Measurements from ENCODE around the gene PLEKHG4B.

PLEKHG4B gene

DNA sequence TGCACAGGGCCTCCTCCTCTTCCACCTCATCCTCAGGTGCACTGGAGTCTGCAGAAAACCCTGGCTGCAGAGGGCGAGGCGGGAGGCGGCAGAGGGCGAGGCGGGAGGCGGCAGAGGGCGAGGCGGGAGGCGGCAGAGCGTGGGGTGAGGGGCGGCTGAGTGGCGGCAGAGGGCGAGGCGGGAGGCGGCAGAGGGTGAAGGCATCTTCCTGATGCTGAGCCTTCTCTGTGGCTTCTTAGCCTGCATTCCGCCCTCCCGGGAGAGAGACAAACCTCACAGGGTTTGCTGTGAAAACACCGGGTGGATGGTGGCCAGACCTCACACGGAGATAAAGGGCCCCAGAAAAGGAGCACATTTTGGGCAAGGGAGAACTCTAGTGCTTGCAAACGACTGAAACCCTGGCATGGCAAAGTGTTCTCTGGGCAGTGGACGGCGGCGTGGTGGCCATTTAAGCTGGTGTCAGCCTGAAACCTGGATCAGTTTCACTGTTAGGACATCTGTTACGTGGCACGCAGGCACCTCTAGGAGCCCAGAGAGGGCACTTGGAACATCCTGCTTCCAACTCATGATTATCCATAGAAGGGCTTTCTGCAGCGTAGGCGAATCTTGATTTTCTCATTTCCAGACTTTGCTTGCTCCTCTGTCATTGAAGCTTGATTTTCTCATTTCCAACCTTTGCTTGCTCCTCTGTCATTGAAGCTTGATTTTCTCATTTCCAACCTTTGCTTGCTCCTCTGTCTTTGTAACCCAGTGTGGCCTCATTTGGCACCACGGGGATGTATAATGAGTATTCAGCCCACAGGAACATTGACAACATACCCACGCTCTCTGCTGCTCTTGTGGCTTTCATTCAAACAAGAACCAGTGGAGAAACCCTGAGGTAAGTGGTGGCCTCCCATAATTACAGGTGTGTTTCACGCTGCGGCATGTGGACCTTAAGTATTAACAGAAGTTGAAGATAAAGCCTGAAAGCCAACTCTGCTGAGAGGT is 16.3 kb upstream of the PLEKHG4B start:
- no peak for DNase-seq

DNA sequence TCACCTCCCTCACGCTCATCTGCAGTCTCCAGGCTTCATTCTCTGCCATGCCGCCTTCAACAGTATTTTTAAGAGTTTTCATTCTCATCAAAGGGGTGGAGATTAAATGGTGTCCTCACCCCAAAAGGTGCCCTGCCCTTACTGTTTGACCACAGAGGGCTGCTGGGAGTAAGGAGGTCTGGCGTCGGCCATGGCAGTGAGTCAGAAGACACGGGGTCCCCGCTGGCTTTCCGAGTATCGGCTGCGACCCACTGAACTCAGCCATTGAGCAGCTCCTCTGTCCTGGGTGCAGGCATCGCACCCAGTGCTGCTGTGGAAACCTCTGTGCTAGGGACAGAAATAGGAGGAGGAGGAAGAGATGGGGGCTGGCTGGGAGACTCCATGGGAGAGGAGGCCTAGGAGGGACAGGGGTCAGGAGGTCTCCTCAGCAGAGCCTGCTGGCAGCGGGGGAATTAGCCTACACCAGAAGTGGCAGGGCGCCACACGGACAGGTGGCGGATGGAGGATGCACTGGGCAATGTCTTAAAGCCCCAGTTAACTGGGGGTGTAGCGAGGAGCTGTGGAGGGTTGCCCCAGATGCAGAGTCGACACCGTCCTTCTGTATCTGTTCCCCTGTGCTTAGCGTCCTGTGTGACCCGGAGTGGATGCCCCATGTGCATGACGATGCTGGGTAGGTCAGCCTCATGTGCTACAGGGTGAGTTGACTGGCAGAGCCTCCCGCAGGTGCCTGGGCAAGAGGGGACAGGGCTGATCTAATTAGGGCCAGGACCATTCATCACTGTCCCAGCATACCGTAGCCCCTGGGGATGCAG is 15.4 kb upstream of the PLEKHG4B start:
- no peak for DNase-seq

DNA sequence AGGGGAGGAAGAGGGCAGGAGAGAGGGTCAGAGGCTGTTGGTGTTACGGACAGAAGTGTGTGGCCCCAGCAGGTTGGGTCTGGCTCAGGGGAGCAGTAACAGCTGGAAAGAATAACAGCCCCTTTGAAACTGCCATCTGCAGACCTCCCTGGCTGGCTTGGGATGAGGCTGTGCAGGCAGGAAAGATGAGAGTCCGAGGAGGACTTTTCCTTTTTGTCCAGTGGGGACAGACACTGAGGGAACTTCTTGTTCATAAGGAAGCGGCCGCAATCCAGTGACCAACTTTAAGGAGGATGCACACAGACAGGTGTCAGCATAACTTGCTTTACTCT is 14.8 kb upstream of the PLEKHG4B start:
- DNase-seq: no peak

DNA sequence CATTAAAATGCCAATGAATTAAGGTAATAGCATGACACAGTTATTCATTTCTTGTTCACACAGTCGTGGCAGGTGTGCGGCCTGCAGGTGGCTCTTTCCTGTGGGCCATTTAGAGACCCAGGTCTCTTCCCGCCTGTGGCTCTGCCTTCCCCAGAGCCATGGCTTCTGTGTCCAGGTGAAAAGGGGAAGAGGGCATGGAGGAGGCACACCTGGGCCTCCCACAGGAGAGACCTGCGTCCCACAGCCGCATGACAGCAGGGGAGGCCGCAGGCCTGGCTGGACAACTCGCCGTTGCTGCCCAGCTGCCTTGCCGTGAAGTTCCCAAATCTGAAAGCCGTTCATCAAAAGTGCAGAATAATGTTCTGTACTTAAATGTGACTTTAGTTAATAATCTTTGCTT is 14.4 kb upstream of the PLEKHG4B start:
- DNase-seq: no peak

DNA sequence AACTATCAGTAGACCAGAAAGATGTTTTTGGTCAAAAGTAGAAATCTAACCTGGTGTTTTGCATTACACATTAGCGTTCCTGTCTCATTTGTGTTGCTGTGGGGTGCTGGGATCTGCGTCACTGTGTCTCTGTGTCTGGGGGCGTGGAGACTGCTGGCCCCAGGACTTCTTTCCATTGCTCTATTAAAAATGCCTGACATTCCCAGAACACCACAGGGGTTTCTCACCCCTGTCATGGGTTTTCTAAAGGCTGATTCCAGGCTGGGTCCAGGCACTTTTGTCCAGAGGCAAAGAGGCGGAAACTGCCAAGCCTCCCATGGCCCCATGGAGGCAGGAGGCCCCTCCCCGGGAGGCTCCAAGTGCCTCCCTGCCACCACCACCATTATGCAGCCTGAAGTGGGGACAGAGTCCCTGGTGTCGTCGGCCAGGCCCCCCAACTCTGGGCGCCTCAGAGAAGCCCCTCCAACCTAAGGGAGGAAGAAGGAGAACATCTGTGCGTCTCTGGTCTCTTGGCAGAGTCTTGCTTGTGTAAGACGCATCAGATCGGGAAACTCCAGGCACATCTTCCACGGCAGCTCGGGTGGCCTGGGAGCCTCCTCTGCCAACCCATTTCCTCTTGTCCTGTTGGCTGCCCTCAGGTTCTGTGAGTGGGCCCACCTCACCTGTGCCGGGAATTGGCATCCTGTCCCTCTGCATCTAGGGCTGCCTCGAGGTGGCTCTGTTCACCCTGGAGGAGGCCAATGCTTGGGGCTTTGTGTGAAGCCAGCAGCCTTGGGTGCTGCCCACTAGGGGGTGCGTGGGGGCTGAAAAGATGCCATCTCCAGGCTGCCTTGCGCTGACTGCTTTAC is 13.8 kb upstream of the PLEKHG4B start:
- DNase-seq: peak; percentile 47

DNA sequence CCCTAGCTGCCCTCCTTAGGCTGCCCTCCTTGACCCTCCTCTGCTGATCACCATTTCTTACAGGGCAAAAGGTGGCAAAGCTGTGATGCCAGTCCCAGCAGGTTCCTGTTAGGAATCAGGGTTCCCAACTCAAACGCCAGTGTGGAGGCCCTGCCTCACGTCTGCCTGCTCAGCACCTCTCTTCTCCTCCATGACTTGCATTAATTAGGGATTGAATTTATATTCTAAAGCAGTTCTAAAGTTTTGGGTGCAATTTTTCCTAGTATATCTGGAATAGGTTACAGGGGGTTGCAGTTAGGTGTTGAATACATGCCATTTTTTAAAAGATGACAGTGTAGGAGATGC is 13.2 kb upstream of the PLEKHG4B start:
- DNase-seq: no peak

DNA sequence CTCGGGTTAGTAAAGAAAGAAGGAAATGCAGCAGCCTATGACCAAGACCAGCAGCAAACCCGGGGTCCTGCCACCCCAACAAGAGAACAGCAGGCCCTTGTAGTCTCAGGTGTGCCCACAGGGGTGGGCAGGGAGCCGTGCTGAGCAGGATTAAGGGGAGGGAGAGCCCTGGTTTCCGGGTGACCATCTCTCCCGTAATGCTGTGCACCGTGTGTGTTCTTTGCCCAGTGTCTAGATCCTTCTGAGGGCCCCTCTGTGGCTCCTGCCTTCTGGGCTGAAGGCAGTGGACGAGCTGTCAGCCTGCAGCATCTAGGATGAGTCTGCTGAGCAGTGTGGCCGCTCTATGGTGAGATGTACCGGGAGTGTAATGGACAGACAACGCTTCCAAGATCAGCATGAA is 12.7 kb upstream of the PLEKHG4B start:
- DNase-seq: no peak

DNA sequence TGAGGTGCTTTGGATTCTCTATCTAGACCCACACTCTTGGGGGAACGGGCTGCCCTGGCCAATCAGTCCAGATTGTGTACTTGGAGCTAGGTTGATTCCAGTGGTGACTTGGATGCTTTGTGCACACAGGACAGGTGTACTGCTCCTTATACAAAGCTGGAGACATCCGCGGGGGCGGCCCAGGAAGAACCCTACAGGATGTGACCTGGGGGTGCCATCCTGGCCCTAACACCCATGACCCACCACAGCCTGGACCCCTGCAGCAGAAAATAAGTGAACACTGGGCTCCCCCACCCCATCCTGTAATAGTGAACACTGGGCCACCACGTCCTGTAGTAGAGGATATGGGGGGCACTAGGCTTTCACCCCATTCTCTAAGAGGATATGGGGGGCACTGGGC is 12.1 kb upstream of the PLEKHG4B start:
- no peak for DNase-seq

DNA sequence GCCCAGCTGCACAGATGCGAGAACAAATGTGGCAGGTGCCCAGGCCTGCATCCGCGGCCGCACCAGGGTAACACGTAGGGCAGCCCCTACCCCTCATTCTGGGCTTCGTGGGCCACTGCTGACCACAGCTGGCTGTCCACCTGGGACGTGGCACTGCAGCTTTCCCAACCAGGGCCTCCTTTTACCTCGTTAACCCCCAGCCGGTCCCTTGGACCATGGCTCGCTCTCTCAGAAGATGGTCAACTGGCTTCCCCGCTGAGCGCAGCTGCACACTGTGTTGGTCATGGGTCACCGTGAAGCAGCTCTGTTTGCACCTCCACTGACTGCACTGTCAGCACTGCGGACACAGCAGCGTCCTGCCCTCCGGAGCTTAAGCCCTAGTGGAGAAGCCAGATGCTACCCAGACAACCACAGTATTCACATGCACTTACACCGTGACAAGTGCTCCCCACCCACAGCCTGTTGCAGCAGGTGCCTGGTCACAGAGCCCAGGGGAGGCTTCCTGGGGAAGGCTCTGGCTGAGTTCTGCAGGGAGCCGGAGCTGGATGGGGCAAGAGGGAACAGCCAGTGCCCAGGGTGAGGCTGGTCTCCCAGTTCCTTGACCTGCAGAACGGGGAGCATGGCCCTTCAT is 10.5 kb upstream of the PLEKHG4B start:
- no peak for DNase-seq

DNA sequence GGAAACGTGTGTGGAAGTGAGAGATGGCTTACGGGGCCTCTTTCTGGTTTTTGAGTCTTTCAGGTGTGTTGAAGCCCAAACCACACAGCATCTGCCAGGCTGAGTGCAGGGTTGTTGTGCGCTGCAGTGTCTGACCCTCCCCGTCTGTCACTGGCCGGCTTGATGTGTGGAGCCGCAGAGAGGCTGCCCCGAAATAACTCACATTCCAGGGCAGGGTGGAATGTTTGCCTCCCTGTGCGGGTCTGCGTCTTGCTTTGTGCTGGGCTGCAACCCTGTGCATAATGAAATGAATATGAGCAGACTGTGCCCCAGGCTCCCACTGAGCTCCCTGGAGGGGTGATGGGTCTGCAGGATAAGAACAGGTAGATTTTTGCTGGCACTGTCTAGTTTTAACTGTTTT is 9.9 kb upstream of the PLEKHG4B start:
- DNase-seq: no peak

DNA sequence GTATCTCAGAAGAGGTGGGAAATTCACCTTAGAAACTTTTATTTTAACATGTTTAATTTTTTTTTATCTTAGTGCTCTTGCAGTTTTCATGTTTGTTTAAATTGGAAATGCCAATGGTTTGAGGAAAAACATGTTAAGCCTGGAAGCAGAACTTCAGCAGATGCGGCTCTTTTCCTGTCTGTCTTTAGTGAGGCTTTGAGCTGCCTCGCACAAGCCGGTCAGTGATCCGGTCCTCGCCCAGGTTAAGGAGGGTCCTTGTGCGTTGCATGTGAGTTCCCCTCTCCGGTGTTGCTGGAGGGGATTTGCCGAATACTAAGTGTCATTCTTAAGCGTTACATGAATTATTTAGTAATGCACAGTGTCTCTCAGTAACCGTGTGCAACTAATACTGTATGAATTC is 9.4 kb upstream of the PLEKHG4B start:
- DNase-seq: no peak

DNA sequence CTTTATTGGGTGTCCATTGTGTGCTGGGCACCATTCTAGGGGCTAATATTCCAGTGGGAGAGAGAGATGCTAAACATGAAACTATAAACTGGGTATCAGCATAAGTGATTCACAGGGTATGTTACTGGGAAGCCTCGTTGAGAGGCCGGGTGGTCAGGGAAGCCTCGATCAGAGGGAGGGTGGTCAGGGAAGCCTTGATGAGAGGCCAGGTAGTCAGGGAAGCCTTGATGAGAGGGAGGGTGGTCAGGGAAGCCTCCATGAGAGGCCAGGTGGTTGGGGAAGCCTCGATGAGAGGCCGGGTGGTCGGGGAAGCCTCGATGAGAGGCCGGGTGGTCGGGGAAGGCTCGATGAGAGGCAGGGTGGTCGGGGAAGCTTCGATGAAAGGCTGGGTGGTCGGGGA is 8.9 kb upstream of the PLEKHG4B start:
- DNase-seq: no peak

DNA sequence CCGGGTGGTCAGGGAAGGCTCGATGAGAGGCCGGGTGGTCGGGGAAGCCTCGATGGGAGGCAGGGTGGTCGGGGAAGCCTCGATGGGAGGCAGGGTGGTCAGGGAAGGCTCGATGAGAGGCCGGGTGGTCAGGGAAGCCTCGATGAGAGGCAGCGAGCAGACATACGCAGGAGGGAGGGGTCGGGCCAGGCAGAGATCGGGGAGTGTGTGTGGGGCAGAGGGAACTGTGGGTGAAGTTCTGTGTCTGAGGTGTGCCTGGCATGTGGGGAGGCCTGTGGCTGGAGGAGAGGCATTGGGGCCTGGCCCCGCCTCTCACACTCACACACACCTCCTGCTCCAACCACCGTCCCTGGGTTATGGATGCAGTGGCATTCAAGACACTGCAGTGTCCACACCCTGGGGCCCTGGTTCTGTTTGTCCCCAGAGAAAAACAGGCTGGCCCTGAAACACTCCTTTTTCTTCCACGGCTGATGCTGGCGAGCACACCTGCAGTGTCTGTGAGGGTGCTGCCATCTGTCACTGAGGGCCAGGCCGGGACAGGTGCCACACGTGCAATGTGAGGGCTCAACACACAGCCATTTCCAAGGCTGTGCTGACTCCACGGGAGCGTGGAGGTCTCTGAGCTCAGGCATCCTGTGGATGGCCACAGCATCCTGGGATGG is 6.5 kb upstream of the PLEKHG4B start:
- DNase-seq: no peak

DNA sequence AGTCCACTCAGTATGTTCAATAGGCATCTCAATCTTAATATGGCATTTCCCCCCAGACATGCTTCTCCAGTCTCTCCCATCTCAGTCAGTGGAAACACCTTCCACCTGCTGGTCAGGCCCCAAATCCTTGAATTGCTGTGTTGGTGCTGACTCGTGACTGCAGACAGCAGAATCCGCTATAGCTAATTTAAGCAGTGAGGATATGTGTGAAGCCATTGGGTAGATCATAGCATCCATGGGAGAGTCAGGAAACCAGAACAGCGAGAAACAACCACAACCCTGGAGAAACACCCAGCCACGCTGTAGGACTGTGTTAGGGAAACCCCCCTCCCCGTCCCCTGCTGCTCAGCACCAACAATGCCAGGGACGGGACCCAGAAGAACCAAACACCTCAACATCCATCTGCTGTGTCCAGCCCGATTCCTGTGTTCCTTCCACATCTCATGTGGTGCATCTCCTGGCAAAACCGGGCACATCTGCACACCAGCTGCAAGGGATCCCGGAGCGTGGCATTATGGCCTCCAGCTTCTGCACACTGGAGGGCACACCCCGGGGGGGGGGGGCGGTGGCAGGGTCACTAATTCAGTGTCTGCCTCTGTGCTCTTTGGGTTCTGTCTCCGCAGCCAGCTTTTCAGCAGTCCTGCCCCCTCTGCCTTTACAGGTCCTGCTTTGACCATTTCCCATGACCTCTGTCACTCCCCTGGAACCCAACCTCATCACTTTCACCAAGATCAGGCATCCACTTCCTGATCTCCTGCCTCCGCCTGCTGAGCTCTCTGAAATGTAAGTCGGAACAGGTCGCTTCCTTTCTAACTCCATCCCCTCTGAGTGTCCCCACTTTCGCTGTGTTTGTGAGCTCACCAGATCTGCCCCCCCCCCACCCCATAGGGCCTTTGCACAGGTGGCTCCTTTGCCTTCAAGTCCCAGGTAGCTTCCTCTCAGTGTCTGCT is 2.4 kb upstream of the PLEKHG4B start:
- no peak for DNase-seq

DNA sequence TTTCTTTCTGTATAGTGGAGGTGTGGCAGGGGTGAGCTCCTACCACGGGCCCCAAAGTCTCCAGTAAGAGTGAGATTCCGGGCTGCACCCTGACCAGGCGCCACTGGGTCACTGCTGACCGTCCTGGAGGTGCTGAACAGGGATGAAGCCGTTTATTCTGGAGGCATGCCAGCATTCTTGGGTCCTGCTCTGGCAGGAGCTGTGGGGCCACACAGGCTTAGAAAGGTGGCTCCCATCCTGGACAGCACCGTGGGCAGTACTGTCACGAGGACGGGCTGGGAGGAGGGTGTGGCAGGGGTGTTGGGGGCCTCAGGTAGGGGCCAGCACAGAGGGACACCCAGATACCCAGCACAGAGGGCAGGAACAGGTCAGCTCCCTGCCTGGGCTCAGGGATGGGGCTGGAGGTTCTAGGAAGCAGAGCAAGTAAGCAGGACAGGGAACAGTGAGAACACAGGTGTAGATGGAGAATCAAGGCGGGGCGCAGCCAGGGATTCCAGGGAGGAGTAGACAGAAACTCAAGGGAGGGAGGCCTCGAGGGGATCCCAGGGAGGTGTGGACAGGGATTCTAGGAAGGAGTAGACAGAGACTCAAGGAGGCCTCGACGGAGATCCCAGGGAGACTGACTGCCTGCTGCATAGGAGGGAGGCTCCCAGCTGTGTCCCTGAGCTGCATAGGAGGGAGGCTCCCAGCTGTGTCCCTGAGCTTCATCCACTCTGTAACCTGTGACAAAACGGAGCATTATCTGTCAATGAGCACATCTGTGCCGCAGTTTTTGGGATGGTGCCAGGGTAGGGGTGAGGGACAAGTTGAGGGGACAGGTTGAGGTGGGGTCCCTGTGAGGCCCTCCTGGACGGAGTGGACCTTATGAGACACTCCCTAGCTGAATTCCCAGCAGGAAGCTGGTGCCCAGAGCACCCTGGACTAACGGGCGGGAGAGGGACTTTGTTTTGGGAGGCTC is 1.1 kb upstream of the PLEKHG4B start:
- no peak for DNase-seq

DNA sequence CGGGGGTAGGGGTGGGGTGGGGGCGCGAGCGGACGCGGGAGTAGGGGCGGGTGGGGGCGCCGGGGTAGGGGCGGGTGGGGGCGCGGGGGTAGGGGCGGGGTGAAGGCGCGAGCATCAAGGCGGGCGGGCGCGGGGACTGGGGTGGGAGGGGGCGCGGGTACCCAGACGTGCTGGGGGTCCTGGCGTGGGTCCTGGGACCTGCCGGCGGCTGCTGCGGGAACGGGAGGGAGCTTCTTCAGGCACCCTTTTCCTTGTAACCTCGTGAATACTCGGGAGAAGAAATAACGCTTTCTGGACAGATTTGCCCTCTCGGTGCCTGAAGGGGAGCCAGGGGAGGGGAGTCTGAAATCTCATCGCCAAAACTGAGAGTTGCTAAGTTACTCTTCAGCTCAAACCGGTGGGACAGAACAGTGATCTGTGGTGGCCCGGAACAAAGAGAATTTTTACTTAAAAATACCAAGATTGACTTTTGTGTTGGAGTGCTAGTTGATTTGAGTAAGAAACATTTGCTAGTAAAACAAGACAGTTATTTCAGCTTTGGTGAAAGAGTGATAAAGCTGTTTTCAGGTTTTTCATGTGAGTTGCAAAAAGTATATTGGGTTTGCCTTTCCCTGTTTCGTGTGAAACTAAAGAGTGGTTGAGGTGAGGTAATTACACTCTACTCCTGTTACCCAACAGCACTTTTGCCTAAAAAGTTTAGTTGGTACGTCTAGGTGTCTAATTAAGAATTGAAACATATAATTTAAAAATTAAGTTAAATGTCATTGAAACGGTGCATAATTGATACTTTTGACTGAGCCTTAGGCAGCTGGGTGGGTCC is 643 bp downstream of the PLEKHG4B start:
- no peak for DNase-seq

DNA sequence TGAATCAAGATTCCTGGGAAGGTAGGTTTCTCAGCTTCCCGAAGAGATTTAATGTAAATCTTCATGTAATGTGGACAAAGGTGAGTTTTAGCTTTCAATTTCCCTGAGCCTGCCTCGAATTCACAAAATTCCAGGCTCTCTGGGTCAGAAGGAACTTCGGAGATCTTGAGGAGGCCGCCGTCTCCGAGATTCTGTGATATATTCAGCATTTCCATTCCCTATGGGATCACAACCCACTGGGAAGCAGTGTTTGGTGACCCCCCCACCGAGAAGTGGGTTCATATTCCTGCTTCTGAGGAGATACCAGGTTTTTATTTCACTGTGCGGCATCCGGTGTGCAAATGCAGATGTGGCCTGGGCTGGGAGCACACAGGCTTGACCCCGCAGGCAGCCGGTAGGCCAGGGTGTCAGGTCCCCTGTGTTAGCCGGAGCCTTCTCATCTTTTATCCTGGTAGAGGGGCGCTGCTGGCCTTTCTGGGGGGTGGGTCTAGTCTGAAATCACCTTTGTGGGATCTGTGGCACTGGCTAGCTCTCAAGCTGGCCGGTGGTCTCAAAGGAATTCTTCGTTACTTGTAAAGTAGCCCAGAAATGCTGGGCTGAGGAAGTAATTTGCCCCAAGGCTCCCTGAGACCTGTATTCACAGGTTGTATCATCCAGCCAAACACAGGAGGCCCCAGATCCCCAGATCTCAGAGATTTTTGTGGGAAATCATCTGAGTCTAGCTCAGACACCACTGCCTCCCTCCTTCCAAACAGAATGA is 1.4 kb downstream of the PLEKHG4B start:
- DNase-seq: no peak

Data from GDM1 (cell line).